HG03108 (cell line): ENCODE results near the gene PTCD2.

Experiments used
- ATAC-seq: cut with Tn5 transposase; IDR thresholded peaks from one replicate; pipeline ENCODE4 v1.9.1; 2021; ENCODE audit warnings: moderate library complexity; ENCODE audit not compliant: unreplicated experiment

PTCD2 gene

GRCh38 chr5:72408603-72409002 lies 88.4 kb downstream of the PTCD2 start:
- no peak for ATAC-seq

- no peak for ATAC-seq
These were observed 90.6 kb downstream of the PTCD2 start for GRCh38 chr5:72410688-72411295.

GRCh38 chr5:72412283-72413055 lies 92.3 kb downstream of the PTCD2 start:
- no peak for ATAC-seq

GRCh38 chr5:72415616-72416325 lies 95.6 kb downstream of the PTCD2 start:
- ATAC-seq: no peak

GRCh38 chr5:72417333-72418062 lies 97.3 kb downstream of the PTCD2 start:
- ATAC-seq: no peak
